ENCODE data around the gene SLC22A15. TPM values are rescaled to one million over a fixed set of nuclear protein-coding genes. Genes with fewer than 3 reads are reported as not detected.

SLC22A15 gene
- total RNA-seq, 1 donor from 2014 or later = 26.8 TPM

- Histone ChIP-seq H3K36me3 (no peaks in the 10 kb centered on the region), H3K4me1 (peaks cover 29% of the 10 kb centered on the region), H3K4me3 (no peak overlapping the region), H3K9me3 (no peaks in the 10 kb centered on the region), H3K27ac (no peak overlapping the region), H3K27me3 (ENCODE audit: low read depth) (no peaks in the 10 kb centered on the region)
- TF ChIP-seq CTCF (IDR thresholded peaks at IDR 0.05) = peak; percentile 62
- DNase-seq (no peak), ATAC-seq (peak; percentile 64 to 66)
- intact Hi-C loops (cut with DNase I) = no loop called here
These were observed 5.0 kb downstream of the SLC22A15 start for GRCh38 chr1:115980998-115981993.

GRCh38 chr1:115982400-115982799 is 6.1 kb downstream of the SLC22A15 start:
- H3K9me3 ChIP-seq = no peaks in the 10 kb centered on the region
- H3K4me1 ChIP-seq = peaks cover 29% of the 10 kb centered on the region
- no peak for TF ChIP-seq CTCF (IDR thresholded peaks at IDR 0.05)
- H3K27me3 ChIP-seq (ENCODE audit: low read depth) = no peaks in the 10 kb centered on the region
- ATAC-seq (peak; percentile 35 to 50), DNase-seq (no peak)
- no peak overlapping the region for H3K4me3 ChIP-seq
- H3K36me3 ChIP-seq = no peaks in the 10 kb centered on the region
- no peak overlapping the region for H3K27ac ChIP-seq
- intact Hi-C loops (cut with DNase I) = no loop called here

GRCh38 chr1:115983584-115983983 is 7.3 kb downstream of the SLC22A15 start:
- intact Hi-C loops (cut with DNase I) = no loop called here
- H3K9me3 ChIP-seq = no peaks in the 10 kb centered on the region

GRCh38 chr1:115987623-115988022 is 11.3 kb downstream of the SLC22A15 start:
- intact Hi-C loops (cut with DNase I) = no loop called here
- no peak for TF ChIP-seq CTCF (IDR thresholded peaks at IDR 0.05)
- no peak overlapping the region for H3K27ac ChIP-seq

More at GRCh38 chr1:115983584-115983983, 7.3 kb downstream of the SLC22A15 start:
- Histone ChIP-seq H3K4me1 (peaks cover 20% of the 10 kb centered on the region), H3K27ac (no peak overlapping the region), H3K27me3 (ENCODE audit: low read depth) (no peaks in the 10 kb centered on the region), H3K36me3 (no peaks in the 10 kb centered on the region), H3K4me3 (no peak overlapping the region)
- ATAC-seq = peak; percentile 55 to 63
- DNase-seq = no peak
- no peak for TF ChIP-seq CTCF (IDR thresholded peaks at IDR 0.05)

GRCh38 chr1:115988953-115989352 is 12.6 kb downstream of the SLC22A15 start:
- H3K36me3 ChIP-seq = peaks cover 16% of the 10 kb centered on the region

More at GRCh38 chr1:115987623-115988022, 11.3 kb downstream of the SLC22A15 start:
- no peak overlapping the region for H3K4me3 ChIP-seq
- no peaks in the 10 kb centered on the region for H3K9me3 ChIP-seq
- DNase-seq (no peak), ATAC-seq (no peak)
- peaks cover 8% of the 10 kb centered on the region for H3K36me3 ChIP-seq
- H3K27me3 ChIP-seq (ENCODE audit: low read depth) = no peaks in the 10 kb centered on the region
- H3K4me1 ChIP-seq = no peaks in the 10 kb centered on the region

More at GRCh38 chr1:115988953-115989352, 12.6 kb downstream of the SLC22A15 start:
- no peak overlapping the region for H3K4me3 ChIP-seq
- no peaks in the 10 kb centered on the region for H3K9me3 ChIP-seq
- no peak for ATAC-seq
- H3K27me3 ChIP-seq (ENCODE audit: low read depth) = no peaks in the 10 kb centered on the region
- DNase-seq = no peak
- TF ChIP-seq CTCF (IDR thresholded peaks at IDR 0.05) = no peak
- intact Hi-C loops (cut with DNase I) = no loop called here
- no peaks in the 10 kb centered on the region for H3K4me1 ChIP-seq
- no peak overlapping the region for H3K27ac ChIP-seq

Measured in lower lobe of right lung (tissue), 2 donors.